ENCODE measurements around the gene MDGA2.

- TF ChIP-seq CTCF (IDR thresholded peaks at IDR 0.05) = no peak
- no peak for TF ChIP-seq ZFX (IDR thresholded peaks at IDR 0.05; ENCODE audit: borderline replicate concordance)
Measured at GRCh38 chr14:47447076-47447475, 228.3 kb downstream of the MDGA2 start.
